Measurements from ENCODE around the gene ADARB1.

ADARB1 gene

DNA sequence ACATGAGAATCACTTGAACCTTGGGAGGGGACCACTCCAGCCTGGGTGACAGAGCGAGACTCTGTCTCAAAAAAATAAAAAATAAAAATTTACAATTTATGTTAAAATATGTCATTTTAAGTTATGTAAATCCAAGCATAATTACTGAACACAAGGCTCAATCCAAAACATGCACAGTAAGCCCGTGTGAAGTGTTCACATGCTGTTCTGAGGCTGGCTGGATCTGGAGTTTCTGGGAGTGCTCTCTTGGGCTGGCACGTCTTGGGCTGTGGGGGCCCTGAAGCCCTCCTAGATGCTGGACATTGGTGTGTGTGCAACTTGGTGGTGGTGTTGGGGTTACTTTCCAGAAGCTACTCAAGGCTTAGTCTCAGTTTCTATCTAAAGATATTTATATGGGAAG lies 25.2 kb downstream of the ADARB1 start:
- no peak for DNase-seq

- DNase-seq = no peak
These were observed 26.5 kb downstream of the ADARB1 start for GRCh38 chr21:45100866-45101265.

- DNase-seq = no peak
These were observed 28.1 kb downstream of the ADARB1 start for GRCh38 chr21:45102391-45102932.

DNA sequence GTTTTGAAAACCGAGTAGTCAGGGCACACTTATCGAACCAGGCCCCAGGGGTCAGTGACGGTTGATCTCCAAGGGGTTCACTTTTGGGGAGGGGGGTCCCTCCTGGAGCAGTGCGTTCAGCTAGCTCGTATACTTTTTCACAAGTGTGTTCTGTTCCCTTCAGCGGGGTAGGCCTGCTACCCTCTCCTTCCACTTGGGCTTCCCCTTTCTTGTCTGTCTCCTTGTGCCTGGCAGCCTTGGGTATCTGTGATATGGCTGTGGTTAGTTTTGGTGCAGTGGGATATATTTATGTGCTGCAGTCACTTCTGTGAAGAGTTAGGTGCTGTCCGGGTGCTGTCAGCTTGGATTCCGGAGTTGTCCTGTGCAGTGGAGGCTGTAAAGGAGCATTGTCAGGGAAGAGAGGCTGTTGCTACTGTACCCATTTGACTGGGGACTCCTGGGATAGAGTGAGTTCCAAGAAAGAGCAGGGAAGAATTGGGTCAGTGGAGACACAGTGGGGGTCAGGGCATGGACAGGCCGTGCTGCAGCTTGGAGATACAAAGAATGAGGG lies 29.7 kb downstream of the ADARB1 start:
- no peak for DNase-seq

- peak; percentile 20 to 29 for DNase-seq
These were observed 30.2 kb downstream of the ADARB1 start for GRCh38 chr21:45104560-45104959.

DNA sequence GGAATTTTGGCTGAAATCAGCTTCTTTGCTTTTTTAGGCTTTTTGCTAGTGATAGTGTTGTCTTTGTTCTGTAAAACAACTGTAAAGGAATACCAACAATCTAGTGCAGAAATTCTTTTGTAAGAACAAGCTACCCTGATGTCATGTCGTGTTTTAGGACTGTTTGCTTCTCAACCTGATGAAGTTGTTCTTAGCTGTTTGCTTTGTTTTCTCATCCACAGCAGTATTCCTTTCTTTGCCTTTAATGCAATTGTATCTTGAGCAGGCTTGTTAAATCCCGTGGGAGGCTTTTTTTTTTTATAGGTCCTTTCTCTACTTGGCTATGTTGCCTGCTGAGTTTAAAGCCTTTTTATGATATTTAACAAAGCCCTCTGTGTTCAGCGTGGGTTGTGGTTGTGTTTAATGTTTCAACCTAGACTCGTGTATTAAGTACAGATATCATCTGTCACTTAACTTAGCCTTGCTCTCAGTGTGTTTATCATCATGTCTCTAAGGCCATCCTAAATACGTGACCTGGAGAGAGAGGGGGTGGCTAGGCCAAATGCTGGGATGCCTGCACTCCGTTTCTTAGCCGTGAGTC lies 31.6 kb downstream of the ADARB1 start:
- no peak for DNase-seq

- no peak for DNase-seq
These were observed 33.8 kb downstream of the ADARB1 start for GRCh38 chr21:45108034-45108790.

DNA sequence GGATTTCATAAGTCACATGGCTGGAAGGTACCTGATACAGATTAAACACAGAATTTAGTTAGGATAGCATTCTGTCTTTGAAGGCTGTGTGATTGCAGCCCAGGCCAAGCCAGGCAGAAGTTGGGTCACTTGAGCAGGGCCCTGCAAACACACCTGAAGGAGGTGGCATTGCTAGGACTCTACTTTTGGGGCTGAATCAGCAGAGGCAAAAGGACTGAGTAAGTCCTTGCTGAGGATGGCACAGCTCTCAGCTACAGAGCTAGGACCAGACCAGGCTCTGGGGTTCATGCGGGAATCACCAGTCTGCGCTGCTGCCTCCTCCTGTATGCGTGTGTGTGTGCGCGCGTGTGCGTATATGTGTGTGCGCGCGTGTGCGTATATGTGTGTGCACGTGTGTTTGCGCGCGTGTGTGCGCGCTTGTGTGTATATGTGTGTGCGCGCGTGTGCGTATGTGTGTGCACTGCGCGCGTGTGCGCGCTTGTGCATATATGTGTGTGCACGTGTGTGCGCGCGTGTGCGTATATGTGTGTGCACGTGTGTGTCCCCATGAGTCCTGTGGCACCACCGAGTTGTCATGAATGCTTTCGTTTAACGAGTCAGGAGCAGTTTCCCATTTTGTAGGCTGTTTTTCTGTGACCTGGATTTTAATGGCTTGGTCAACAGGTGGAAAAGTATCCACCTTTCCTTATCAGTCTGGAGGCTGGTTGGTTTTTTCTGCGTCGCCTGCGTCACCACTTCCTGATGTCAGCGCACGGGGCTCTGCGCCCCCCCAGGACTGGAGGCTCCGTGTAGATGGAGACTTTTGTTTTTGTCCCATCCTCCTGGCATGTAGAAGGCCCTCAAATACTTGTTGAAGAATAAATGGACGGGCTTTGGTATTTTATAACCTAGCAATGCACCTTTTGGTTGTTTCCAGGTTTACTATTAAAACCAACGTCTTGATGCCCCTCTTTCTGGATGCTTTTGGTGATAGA lies 34.7 kb downstream of the ADARB1 start:
- DNase-seq = peak in 1 of 2 donors; percentile 26

GRCh38 chr21:45109831-45110492 lies 35.6 kb downstream of the ADARB1 start:
- peak; percentile 40 to 63 for DNase-seq

GRCh38 chr21:45110873-45111624 lies 36.7 kb downstream of the ADARB1 start:
- DNase-seq = no peak

DNA sequence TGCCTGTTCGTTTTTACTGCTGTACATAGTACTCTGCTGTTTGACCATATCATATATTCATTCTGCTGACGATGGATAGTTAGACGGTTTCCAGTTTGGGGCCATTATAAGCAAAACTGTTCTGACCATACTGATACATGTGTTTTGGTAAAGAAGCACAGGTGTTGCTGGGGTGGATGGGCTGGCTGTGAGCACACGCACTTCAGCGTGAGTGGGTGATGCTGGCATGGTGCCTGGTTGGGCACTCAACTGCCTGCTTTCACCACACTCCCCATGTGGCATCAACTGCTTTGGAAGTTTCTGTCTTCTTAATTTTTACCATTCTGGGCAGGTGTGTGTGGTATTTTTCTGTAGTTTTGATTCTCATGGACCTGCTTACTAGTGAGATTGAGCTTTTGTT lies 37.3 kb downstream of the ADARB1 start:
- no peak for DNase-seq

DNA sequence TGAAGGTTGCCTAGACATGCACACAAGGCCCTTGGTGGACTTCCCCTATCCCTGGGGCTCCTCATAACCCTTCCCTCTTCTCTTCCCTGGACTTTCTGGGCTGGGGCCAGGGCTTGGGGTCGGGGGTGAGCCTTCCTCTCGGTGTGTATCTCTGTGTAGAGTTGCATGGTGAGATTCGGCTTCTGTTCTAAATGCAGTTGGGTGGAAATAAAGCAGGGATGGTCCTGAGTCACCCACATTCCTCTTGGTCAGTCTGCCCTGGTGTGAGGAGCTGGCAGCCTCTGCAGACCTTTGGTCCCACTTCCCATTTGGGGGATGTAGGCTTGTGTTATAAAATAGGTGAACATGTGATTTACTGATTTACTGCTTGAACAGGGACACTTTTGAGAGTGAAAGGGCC lies 38.0 kb downstream of the ADARB1 start:
- no peak for DNase-seq

- DNase-seq = no peak
These were observed 39.2 kb downstream of the ADARB1 start for GRCh38 chr21:45113543-45113942.

GRCh38 chr21:45114072-45114471 lies 39.7 kb downstream of the ADARB1 start:
- no peak for DNase-seq

DNA sequence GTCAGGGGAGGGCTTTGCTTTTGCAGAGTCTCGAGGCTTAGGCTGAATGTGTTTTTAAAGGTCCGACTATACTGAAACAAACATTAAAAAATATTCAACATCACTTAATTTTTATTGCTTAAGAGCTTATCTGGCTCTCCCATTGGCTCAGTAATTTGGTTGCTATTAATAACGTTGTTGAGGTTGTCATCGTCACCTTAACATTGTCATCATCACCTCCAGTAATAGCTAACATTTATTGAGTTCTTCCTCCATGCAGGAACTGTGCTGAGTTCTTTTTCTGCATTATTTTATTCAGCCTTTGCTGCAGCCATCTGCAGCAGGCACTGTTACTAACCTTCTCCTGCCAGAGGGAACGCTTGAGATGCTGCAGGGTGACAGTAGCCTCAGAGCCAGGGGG lies 40.1 kb downstream of the ADARB1 start:
- DNase-seq = no peak

- no peak for DNase-seq
These were observed 40.8 kb downstream of the ADARB1 start for GRCh38 chr21:45115141-45115540.

- DNase-seq = no peak
These were observed 41.7 kb downstream of the ADARB1 start for GRCh38 chr21:45116066-45116465.

DNA sequence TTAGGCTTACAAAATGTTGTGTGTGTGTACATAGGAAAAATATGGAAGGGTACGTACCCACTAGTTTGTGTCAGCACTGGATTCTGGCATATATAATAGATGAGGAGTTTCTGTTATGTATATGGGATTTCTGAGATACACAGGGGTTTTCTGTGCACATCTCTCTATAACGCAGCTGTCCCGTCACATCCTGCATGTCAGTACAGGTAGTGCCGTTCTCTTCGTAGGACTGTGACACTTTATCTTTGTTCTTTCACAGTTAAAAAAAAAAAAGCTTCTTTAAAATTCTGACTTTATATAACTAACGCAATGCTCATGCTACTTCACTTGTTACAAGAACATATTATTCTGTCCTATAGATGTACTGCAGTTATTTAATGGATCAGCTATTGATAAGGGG lies 42.9 kb downstream of the ADARB1 start:
- no peak for DNase-seq

- no peak for DNase-seq
These were observed 43.7 kb downstream of the ADARB1 start for GRCh38 chr21:45118099-45118498.

DNA sequence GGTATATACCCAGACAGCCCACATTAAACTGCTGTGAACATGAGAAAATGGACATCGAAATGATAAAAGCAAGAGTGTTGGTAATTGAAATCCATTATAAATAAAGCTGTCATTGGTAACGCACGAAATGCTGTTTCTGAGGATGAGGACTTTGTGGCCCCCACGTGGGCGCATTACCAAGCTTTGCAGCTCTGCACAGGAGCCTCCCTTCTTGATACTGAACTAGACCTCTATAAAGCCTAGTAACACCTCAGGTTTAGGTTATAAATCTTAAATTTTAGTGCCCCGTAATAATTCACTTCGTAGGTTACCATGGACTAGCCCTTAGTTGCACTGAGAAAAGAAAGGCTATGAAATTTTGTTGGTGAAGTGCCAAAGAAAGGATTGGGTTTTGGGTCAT lies 45.4 kb downstream of the ADARB1 start:
- no peak for DNase-seq

DNA sequence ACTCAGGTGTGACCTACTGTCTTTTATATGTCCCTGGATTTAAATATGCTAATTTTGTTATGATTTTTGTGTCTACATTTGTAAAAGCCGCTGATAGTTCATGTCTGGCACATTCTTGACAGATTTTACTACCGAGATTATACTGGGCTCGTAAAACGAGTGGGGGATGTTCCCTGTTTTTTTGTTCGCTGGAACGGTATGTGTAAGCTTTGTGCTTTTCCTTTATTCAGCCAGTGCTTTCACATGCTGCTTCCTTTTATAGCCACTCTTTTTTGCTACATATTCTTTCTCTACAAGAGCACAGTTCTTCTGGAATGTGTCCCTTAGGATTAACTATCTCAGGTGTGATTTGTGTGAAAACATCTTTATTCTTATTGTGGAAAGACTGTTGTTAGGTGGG lies 46.6 kb downstream of the ADARB1 start:
- DNase-seq = no peak

DNA sequence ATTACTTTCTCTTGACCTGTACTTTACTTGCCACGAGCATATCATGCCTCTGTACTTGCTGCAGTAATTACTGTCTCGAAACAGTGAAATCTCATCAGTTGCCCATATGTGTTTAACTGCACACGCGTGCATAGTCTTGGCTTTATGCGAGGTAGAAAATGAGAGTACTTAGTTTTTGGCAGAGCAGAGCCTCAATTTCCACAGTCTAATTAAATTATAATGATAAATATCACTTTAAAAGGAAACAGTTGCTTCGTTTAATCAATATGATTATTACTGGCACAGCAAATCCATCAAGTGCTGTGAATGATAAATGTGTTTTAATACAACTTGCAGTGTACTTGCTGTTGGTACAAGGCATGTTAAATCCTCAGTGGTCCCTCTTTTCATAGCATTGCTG lies 47.6 kb downstream of the ADARB1 start:
- DNase-seq = no peak
